Epithelial cell of esophagus (primary cell): ENCODE measurements around the gene PFDN2.

Experiments
- DNase-seq: peaks from one replicate; pipeline ENCODE4 v3.0.0; 2010; ENCODE audit warnings: low read depth
- H3K4me3 ChIP-seq: 2 replicates; pipeline ENCODE4 v1.5.1; 2011; ENCODE audit warnings: mild to moderate bottlenecking, low read length, control low read depth
- CTCF ChIP-seq: IDR thresholded peaks from 2 replicates; pipeline ENCODE4 v1.5.1; 2011; ENCODE audit warnings: low read depth, mild to moderate bottlenecking, low read length, control low read depth, inconsistent platforms; ENCODE audit not compliant: insufficient read depth; ENCODE audit errors: missing control alignments

Gene PFDN2

GRCh38 chr1:161082996-161083747, 34.7 kb downstream of the PFDN2 start:
- TF ChIP-seq CTCF, result no peak
- peak; percentile 99 for DNase-seq
- H3K4me3 ChIP-seq, result peak overlapping the region; percentile 36

GRCh38 chr1:161082483-161082882, 35.4 kb downstream of the PFDN2 start:
- DNase-seq, result peak; percentile 73
- TF ChIP-seq CTCF, result no peak
- no peak overlapping the region for H3K4me3 ChIP-seq

GRCh38 chr1:161081519-161081918, 36.3 kb downstream of the PFDN2 start:
- TF ChIP-seq CTCF, result no peak
- peak; percentile 48 for DNase-seq
- no peak overlapping the region for H3K4me3 ChIP-seq

GRCh38 chr1:161080441-161081405, 37.1 kb downstream of the PFDN2 start:
- TF ChIP-seq CTCF, result no peak
- peak; percentile 84 for DNase-seq
- H3K4me3 ChIP-seq, result no peak overlapping the region

- H3K4me3 ChIP-seq, result no peak overlapping the region
- TF ChIP-seq CTCF, result no peak
- no peak for DNase-seq
Observed at GRCh38 chr1:161079436-161080110, 38.3 kb downstream of the PFDN2 start.

GRCh38 chr1:161077426-161077825, 40.4 kb downstream of the PFDN2 start:
- no peak overlapping the region for H3K4me3 ChIP-seq
- no peak for TF ChIP-seq CTCF
- DNase-seq, result no peak
